HG02943 (cell line): ENCODE results near the gene MBD6.
"Not testable (repeated sequence)": the region's sequence is repeated elsewhere in the genome, so short reads cannot be mapped to it uniquely, and the experiment has no call there.

Experiments used
- ATAC-seq: cut with Tn5 transposase; IDR thresholded peaks from one replicate; pipeline ENCODE4 v1.9.1; 2021; ENCODE audit warnings: mild to moderate bottlenecking, low read depth, moderate library complexity; ENCODE audit not compliant: unreplicated experiment

The MBD6 gene

GRCh38 chr12:57568838-57569237 lies 46.2 kb downstream of the MBD6 start:
- ATAC-seq: no peak

DNA sequence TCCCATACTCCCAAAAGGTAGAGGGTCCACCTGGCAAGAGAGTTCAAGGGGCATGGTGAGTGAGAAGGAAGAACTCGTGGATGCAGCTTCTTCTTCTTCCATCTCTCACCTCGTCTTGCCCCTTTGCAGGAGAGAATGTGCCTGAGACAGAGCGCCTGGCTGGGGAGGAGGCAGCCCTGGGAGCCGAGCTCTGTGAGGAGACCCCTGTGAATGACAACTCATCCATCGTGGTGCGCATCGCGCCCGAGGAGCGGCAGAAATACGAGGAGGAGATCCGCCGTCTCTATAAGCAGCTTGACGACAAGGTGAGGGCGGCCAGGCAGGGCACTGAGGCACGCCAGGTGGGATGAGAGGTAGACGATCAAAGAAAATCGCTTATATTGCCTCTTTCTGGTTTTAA lies 47.2 kb downstream of the MBD6 start:
- ATAC-seq: no peak

DNA sequence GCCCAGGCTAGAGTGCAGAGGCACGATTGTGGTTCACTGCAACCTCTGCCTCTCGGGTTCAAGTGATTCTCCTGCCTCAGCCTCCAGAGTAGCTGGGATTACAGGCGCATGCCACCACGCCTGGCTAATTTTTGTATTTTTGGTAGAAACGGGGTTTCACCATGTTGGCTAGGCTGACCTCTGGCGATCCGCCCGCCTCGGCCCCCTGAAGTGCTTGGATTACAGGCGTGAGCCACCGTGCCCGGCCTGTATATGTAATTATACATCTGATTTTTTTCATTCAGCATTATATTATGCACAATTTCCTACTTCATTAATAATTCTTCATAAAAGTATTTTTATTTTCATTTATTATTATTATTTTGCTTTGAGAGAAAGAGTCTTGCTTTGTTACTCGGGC lies 47.8 kb downstream of the MBD6 start:
- ATAC-seq: not testable (repeated sequence)

DNA sequence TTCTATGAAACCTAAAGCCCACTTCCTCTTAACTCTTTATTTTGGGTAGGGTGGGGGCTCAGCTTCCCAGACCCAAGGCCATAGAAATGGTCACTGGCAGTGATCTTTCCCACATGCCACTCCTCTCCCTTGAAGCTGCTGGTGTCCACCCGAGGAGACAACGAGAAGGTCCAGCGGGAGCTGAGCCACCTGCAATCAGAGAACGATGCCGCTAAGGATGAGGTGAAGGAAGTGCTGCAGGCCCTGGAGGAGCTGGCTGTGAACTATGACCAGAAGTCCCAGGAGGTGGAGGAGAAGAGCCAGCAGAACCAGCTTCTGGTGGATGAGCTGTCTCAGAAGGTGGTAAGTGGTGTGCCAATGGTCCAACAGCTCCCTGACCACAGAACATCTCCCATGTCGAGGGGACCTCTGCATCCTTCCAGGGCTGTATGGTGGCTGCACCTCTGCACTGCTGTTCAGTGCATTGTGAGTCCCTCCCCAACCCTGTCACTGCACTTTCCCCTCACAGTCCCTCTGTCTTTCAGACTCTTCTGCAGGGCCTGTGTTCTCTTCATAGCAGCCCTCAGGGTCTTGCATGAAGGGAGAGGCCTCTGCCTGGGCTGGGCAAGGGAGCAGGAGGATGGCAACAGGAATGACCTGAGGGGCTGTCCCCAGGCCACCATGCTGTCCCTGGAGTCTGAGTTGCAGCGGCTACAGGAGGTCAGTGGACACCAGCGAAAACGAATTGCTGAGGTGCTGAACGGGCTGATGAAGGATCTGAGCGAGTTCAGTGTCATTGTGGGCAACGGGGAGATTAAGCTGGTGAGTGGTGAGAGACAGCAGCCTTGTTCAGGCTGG lies 49.5 kb downstream of the MBD6 start:
- no peak for ATAC-seq

DNA sequence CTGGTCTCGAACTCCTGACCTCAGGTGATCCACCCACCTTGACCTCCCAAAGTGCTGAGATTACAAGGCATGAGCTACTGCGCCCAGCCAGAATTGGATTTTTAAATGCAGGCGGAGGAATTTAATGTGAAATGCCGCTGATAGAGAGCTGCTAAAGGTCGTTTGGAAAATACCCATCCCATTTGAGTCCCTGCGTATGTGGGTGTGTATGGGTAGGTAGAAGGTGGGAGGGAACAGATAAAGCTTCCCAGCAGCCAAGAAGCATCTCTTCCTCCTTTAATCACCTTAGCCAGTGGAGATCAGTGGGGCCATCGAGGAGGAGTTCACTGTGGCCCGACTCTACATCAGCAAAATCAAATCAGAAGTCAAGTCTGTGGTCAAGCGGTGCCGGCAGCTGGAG lies 52.2 kb downstream of the MBD6 start:
- ATAC-seq: no peak

DNA sequence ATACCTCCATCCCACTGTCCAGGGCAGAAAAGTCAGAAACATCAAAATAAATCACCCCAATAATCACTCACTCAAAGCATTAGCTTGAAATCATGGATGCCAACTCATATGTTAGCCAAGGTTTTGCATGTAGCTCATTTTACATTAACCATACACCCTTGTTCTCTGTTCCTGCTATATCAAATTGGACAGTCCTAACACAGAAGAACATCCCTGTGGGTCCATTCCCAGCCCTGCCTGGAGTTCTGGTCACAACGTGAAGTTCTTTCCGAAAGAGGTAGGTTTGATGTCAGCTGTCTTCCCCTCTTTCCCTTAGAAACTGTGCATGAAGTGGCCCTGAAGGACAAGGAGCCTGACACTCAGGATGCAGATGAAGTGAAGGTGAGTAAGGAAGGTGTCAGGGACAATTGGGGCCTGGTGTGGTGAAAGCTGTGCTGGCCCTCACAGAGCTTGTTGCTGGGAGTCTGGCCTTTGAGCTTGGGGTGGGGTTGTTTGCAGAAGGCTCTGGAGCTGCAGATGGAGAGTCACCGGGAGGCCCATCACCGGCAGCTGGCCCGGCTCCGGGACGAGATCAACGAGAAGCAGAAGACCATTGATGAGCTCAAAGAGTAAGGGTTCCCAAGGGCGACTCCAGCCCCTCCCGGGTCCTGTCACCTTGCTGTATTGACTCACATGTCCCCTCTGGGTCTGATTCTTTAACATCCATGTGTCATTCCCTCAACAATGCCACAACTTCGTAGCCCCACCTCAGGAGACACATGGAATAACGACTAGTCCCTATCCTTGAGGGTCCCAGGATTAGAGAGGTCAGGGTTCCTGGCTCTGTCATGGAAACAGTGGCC lies 53.4 kb downstream of the MBD6 start:
- no peak for ATAC-seq

GRCh38 chr12:57576613-57577160 lies 54.1 kb downstream of the MBD6 start:
- ATAC-seq: no peak

DNA sequence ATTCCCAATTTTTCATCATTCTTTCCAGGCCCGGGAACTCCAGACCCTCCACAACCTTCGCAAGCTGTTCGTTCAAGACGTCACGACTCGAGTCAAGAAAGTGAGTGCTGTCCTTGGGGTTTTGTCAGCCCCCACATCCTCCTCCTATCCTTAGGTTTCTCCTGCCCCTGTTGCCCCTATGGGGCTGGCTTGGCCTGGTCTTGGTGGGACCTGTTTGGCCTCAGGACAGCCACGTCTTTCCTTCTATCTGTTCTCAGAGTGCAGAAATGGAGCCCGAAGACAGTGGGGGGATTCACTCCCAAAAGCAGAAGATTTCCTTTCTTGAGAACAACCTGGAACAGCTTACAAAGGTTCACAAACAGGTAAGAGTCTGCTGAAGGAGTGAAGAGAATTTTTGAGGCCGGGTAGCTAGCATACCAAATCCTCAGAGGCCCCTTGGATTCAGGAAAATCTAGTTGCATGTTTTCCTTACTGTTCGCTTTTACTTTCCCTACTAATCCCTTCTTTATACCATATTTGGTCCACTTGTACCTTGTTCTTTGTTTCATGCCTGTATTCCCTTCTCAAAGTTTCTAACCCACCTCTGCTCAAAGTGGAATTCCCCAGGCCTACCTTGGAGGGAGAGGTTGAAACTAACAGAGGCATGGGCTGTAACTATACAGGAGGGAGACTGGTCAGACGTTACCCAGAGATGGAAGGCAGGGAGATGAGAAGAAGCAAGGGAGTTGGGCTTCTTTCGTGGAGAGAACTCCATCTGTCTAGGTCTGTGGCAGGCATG lies 55.5 kb downstream of the MBD6 start:
- no peak for ATAC-seq

DNA sequence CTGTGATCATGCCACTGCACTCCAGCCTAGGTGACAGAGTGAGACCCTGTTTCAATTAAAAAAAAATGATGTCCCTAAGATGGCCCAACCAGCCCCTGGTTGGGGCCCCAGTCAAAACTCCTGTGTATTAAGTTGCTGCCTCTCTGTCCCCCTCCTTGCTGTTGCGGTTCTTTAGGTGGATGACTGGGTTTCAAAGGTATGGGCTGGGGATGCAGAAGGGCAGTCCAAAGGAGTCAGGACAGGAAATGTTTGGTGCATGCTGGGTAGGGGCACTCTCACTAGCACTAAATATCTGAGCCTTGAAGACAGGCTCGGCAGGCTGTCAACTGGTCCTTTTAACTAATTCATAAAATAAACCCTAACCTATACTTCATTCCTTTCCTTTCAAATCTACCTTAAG lies 56.4 kb downstream of the MBD6 start:
- ATAC-seq: no peak
